ENCODE results near the gene BGN.

BGN gene

GRCh38 chrX:153516073-153516472 is 21.3 kb downstream of the BGN start:
- TF ChIP-seq ZFX (IDR thresholded peaks at IDR 0.05) (no peak), CTCF (conservative IDR thresholded peaks at IDR 0.05) (no peak)
- H3K27ac ChIP-seq, result no peak overlapping the region

GRCh38 chrX:153517423-153517822 is 22.6 kb downstream of the BGN start, which contains the start of gene ATP2B3:
Gene ATP2B3, plus strand, starts transcription at chrX:153517642. Its CDS starts 18,606 bp downstream, at chrX:153536248.
- no peak for TF ChIP-seq ZFX (IDR thresholded peaks at IDR 0.05)
- no peak for TF ChIP-seq CTCF (conservative IDR thresholded peaks at IDR 0.05)
- no peak within 1 kb of the TSS for H3K27ac ChIP-seq

GRCh38 chrX:153517946-153518834 is 23.4 kb downstream of the BGN start:
- no peak overlapping the region for H3K27ac ChIP-seq
- TF ChIP-seq CTCF (conservative IDR thresholded peaks at IDR 0.05) (no peak), ZFX (IDR thresholded peaks at IDR 0.05) (no peak)

- no peak for TF ChIP-seq ZFX (IDR thresholded peaks at IDR 0.05)
- no peak overlapping the region for H3K27ac ChIP-seq
Measured at GRCh38 chrX:153519569-153520286, 24.9 kb downstream of the BGN start.

- no peak overlapping the region for H3K27ac ChIP-seq
- TF ChIP-seq CTCF (conservative IDR thresholded peaks at IDR 0.05) (no peak), ZFX (IDR thresholded peaks at IDR 0.05) (no peak)
Measured at GRCh38 chrX:153520287-153520917, 25.6 kb downstream of the BGN start.

- no peak overlapping the region for H3K27ac ChIP-seq
Measured at GRCh38 chrX:153521034-153521433, 26.3 kb downstream of the BGN start.

More at GRCh38 chrX:153521034-153521433, 26.3 kb downstream of the BGN start:
- no peak for TF ChIP-seq CTCF (conservative IDR thresholded peaks at IDR 0.05)
- no peak for TF ChIP-seq ZFX (IDR thresholded peaks at IDR 0.05)
